ENCODE data around the gene SLCO2A1.

SLCO2A1 gene

GRCh38 chr3:133887074-133887802 lies 142.5 kb downstream of the SLCO2A1 start:
- H2AFZ ChIP-seq (ENCODE audit: low read length): no peak overlapping the region
- H3K4me3 ChIP-seq (ENCODE audit: low read length): no peak overlapping the region
- TF ChIP-seq EZH2 (optimal IDR thresholded peaks at IDR 0.05; ENCODE audit: low read depth, low read length) (no peak), EZH2phosphoT487 (IDR thresholded peaks at IDR 0.05; ENCODE audit: low read length) (no peak), CTCF (IDR thresholded peaks at IDR 0.05; ENCODE audit: low read length) (no peak)
- H3K9me3 ChIP-seq (replicated peaks; ENCODE audit: insufficient read depth, low read length): no peaks in the 10 kb centered on the region
- no peaks in the 10 kb centered on the region for H3K4me1 ChIP-seq (ENCODE audit: low read length)
- no peak for DNase-seq
- H3K9me2 ChIP-seq (replicated peaks; ENCODE audit: insufficient read depth, low read length): no peaks in the 10 kb centered on the region
- no peak overlapping the region for H3K4me2 ChIP-seq (ENCODE audit: low read depth, low read length)
- H4K20me1 ChIP-seq (ENCODE audit: insufficient read depth, low read length): no peaks in the 10 kb centered on the region
- H3K36me3 ChIP-seq (replicated peaks; ENCODE audit: insufficient read depth, low read length): no peaks in the 10 kb centered on the region
- no peak overlapping the region for H3K9ac ChIP-seq (ENCODE audit: low read length)
- H3K27ac ChIP-seq (ENCODE audit: low read length): no peak overlapping the region
- H3K79me2 ChIP-seq (ENCODE audit: low read length): no peaks in the 10 kb centered on the region
- no peaks in the 10 kb centered on the region for H3F3A ChIP-seq (ENCODE audit: insufficient read depth, low read length)
- no peaks in the 10 kb centered on the region for H3K27me3 ChIP-seq (replicated peaks; ENCODE audit: insufficient read depth, low read length)

GRCh38 chr3:133886031-133886722 lies 143.5 kb downstream of the SLCO2A1 start:
- H3K27ac ChIP-seq (ENCODE audit: low read length): no peak overlapping the region
- no peaks in the 10 kb centered on the region for H4K20me1 ChIP-seq (ENCODE audit: insufficient read depth, low read length)
- no peaks in the 10 kb centered on the region for H3F3A ChIP-seq (ENCODE audit: insufficient read depth, low read length)
- H3K9me2 ChIP-seq (replicated peaks; ENCODE audit: insufficient read depth, low read length): no peaks in the 10 kb centered on the region
- H3K9me3 ChIP-seq (replicated peaks; ENCODE audit: insufficient read depth, low read length): no peaks in the 10 kb centered on the region
- no peak overlapping the region for H3K9ac ChIP-seq (ENCODE audit: low read length)
- H3K36me3 ChIP-seq (replicated peaks; ENCODE audit: insufficient read depth, low read length): no peaks in the 10 kb centered on the region
- no peaks in the 10 kb centered on the region for H3K4me1 ChIP-seq (ENCODE audit: low read length)
- H2AFZ ChIP-seq (ENCODE audit: low read length): no peak overlapping the region
- no peaks in the 10 kb centered on the region for H3K27me3 ChIP-seq (replicated peaks; ENCODE audit: insufficient read depth, low read length)
- TF ChIP-seq EZH2 (optimal IDR thresholded peaks at IDR 0.05; ENCODE audit: low read depth, low read length) (no peak), EZH2phosphoT487 (IDR thresholded peaks at IDR 0.05; ENCODE audit: low read length) (no peak), CTCF (IDR thresholded peaks at IDR 0.05; ENCODE audit: low read length) (no peak)
- DNase-seq: no peak
- no peak overlapping the region for H3K4me3 ChIP-seq (ENCODE audit: low read length)
- H3K79me2 ChIP-seq (ENCODE audit: low read length): no peaks in the 10 kb centered on the region
- H3K4me2 ChIP-seq (ENCODE audit: low read depth, low read length): no peak overlapping the region

GRCh38 chr3:133884887-133885711 lies 144.6 kb downstream of the SLCO2A1 start:
- Histone ChIP-seq H3K27me3 (replicated peaks; ENCODE audit: insufficient read depth, low read length) (no peaks in the 10 kb centered on the region), H3K27ac (ENCODE audit: low read length) (no peak overlapping the region), H3K4me1 (ENCODE audit: low read length) (no peaks in the 10 kb centered on the region), H3K4me3 (ENCODE audit: low read length) (no peak overlapping the region), H3K4me2 (ENCODE audit: low read depth, low read length) (no peak overlapping the region), H3K79me2 (ENCODE audit: low read length) (no peaks in the 10 kb centered on the region), H3F3A (ENCODE audit: insufficient read depth, low read length) (no peaks in the 10 kb centered on the region), H3K9ac (ENCODE audit: low read length) (no peak overlapping the region), H3K36me3 (replicated peaks; ENCODE audit: insufficient read depth, low read length) (no peaks in the 10 kb centered on the region), H3K9me3 (replicated peaks; ENCODE audit: insufficient read depth, low read length) (no peaks in the 10 kb centered on the region), H3K9me2 (replicated peaks; ENCODE audit: insufficient read depth, low read length) (no peaks in the 10 kb centered on the region), H4K20me1 (ENCODE audit: insufficient read depth, low read length) (no peaks in the 10 kb centered on the region), H2AFZ (ENCODE audit: low read length) (no peak overlapping the region)
- no peak for TF ChIP-seq EZH2phosphoT487 (IDR thresholded peaks at IDR 0.05; ENCODE audit: low read length)
- TF ChIP-seq CTCF (IDR thresholded peaks at IDR 0.05; ENCODE audit: low read length): no peak
- TF ChIP-seq EZH2 (optimal IDR thresholded peaks at IDR 0.05; ENCODE audit: low read depth, low read length): no peak
- no peak for DNase-seq

Measured in MM.1S (cell line).